GM19043 (cell line): ENCODE results near the gene MYL11.
A peak's percentile ranks its signal among the peaks of the same experiment; 100 is the strongest.
"Not testable (repeated sequence)": the region's sequence is repeated elsewhere in the genome, so short reads cannot be mapped to it uniquely, and the experiment has no call there.

Experiments
- ATAC-seq: cut with Tn5 transposase; IDR thresholded peaks from one replicate; pipeline ENCODE4 v1.9.1; 2021; ENCODE audit warnings: low read depth; ENCODE audit not compliant: unreplicated experiment

The MYL11 gene

GRCh38 chr16:30374538-30374937 is at the start of gene MYL11:
MYL11 (plus strand) TSS chr16:30374802; CDS start chr16:30374858, 56 bp downstream.
- no peak for ATAC-seq

- peak; percentile 80 for ATAC-seq
Observed at GRCh38 chr16:30334473-30334989, 40.1 kb upstream of the MYL11 start.

GRCh38 chr16:30335028-30335597 is 39.5 kb upstream of the MYL11 start:
- ATAC-seq, result peak; percentile 68

- ATAC-seq, result peak; percentile 20
Observed at GRCh38 chr16:30335598-30336474, 38.8 kb upstream of the MYL11 start.

- ATAC-seq, result not testable (repeated sequence)
Observed at GRCh38 chr16:30337964-30338357, 36.6 kb upstream of the MYL11 start.

GRCh38 chr16:30338715-30339114 is 35.9 kb upstream of the MYL11 start:
- not testable (repeated sequence) for ATAC-seq

- no peak for ATAC-seq
Observed at GRCh38 chr16:30340621-30341020, 34.0 kb upstream of the MYL11 start.

GRCh38 chr16:30341971-30342370 is 32.6 kb upstream of the MYL11 start:
- not testable (repeated sequence) for ATAC-seq

GRCh38 chr16:30342751-30343490 is 31.7 kb upstream of the MYL11 start:
- ATAC-seq, result no peak

- ATAC-seq, result not testable (repeated sequence)
Observed at GRCh38 chr16:30343491-30343820, 31.1 kb upstream of the MYL11 start.

GRCh38 chr16:30346286-30346685 is 28.3 kb upstream of the MYL11 start:
- no peak for ATAC-seq

- ATAC-seq, result no peak
Observed at GRCh38 chr16:30348113-30348512, 26.5 kb upstream of the MYL11 start.

- ATAC-seq, result no peak
Observed at GRCh38 chr16:30348929-30349328, 25.7 kb upstream of the MYL11 start.

GRCh38 chr16:30349675-30350074 is 24.9 kb upstream of the MYL11 start:
- ATAC-seq, result no peak

GRCh38 chr16:30350134-30350871 is 24.3 kb upstream of the MYL11 start:
- ATAC-seq, result peak; percentile 49

- no peak for ATAC-seq
Observed at GRCh38 chr16:30351001-30351441, 23.6 kb upstream of the MYL11 start.

- ATAC-seq, result no peak
Observed at GRCh38 chr16:30351586-30352419, 22.8 kb upstream of the MYL11 start.

GRCh38 chr16:30352488-30353401 is 21.9 kb upstream of the MYL11 start:
- ATAC-seq, result no peak
